Upper lobe of left lung (tissue), 6 donors: ENCODE measurements around the gene SCAF11. TPM values are rescaled to one million over a fixed set of nuclear protein-coding genes. Genes with fewer than 3 reads are reported as not detected.

Experiments
- ATAC-seq, 2 donors: fragments of 200-7000 bp; cut with Tn5 transposase; one replicate each; pipeline ENCODE4 v1.9.1; 2022; ENCODE audit warnings: mild to moderate bottlenecking in 2 of 2, moderate library complexity in 2 of 2; ENCODE audit not compliant: low FRiP score in 2 of 2
- DNase-seq, 2 donors: peaks; one replicate each; pipeline ENCODE4 v3.0.0-alpha.2; 2019 to 2020
- H3K27ac ChIP-seq, 4 donors: fragments of 200-600 bp; sonication (generic); one replicate each; pipeline ENCODE4 v1.5.1; 2016 to 2019
- H3K27me3 ChIP-seq, 4 donors: fragments of 200-600 bp; sonication (generic); one replicate each; pipeline ENCODE4 v1.5.1; 2017 to 2019
- H3K36me3 ChIP-seq, 4 donors: fragments of 200-600 bp; sonication (generic); one replicate each; pipeline ENCODE4 v1.5.1; 2016 to 2019
- H3K4me1 ChIP-seq, 4 donors: fragments of 200-600 bp; sonication (generic); one replicate each; pipeline ENCODE4 v1.5.1; 2018 to 2019
- H3K4me3 ChIP-seq, 4 donors: fragments of 200-600 bp; sonication (generic); one replicate each; pipeline ENCODE4 v1.5.1; 2017 to 2019; ENCODE audit warnings: mild to moderate bottlenecking in 2 of 4, moderate library complexity in 1 of 4
- H3K9me3 ChIP-seq, 4 donors: fragments of 200-600 bp; sonication (generic); one replicate each; pipeline ENCODE4 v1.5.1; 2018 to 2019
- CTCF ChIP-seq, 6 experiments: fragments of 450-650 bp in 4 of 6; fragments of 200-600 bp in 2 of 6; sonication (generic) in 2 of 6; IDR thresholded peaks; one replicate each; pipeline ENCODE4 v1.5.1; 2016 to 2019; ENCODE audit warnings: antibody characterized with exemption in 6 of 6
- EP300 ChIP-seq, 4 donors: sonication (generic); formaldehyde crosslinking; IDR thresholded peaks; one replicate each; pipeline ENCODE4 v1.5.1; 2017; ENCODE audit warnings: antibody characterized with exemption in 4 of 4, control low read depth in 2 of 4
- POLR2A ChIP-seq, 4 donors: fragments of 450-650 bp; IDR thresholded peaks; one replicate each; pipeline ENCODE4 v1.5.1; 2016 to 2017; ENCODE audit warnings: antibody characterized with exemption in 4 of 4, mild to moderate bottlenecking in 2 of 4
- POLR2AphosphoS5 ChIP-seq, 2 donors: sonication (generic); formaldehyde crosslinking; IDR thresholded peaks; one replicate each; pipeline ENCODE4 v1.5.1; 2017; ENCODE audit warnings: antibody characterized with exemption in 2 of 2
- WGBS, 2 donors: methylation state at CpG; one replicate each; pipeline ENCODE4 v1.1.5; 2017 to 2018; 5-methylcytosine and 5-hydroxymethylcytosine counted together
- total RNA-seq, 6 donors: library from RNA; depleted of rRNA in 4 of 6; stranded (reverse); fragments of >200 nt in 4 of 6; gene quantifications; one replicate each; pipeline versions ENCODE4 v1.1.0 to v1.2.1, GENCODE V29; 2016 to 2021
- donor health status: DM: no; HTN: no; CAD: no; lungs with moderate emphysema.
- donor health status: DM: no; HTN: yes; CAD: no; lungs with severe emphysema.

Gene SCAF11
- total RNA-seq, 6 donors from 2014 or later = 98.5 to 264 (median 109) TPM

GRCh38 chr12:45991284-45992249, 1.2 kb upstream of the SCAF11 start:
- no peaks in the 10 kb centered on the region for H3K27me3 ChIP-seq
- H3K4me1 ChIP-seq = peaks cover 23 to 34% (median 30%) of the 10 kb centered on the region in 4 donors
- DNase-seq = peak; percentile 82 to 94
- H3K4me3 ChIP-seq = peak overlapping the region; percentile 32 to 87 (median 66)
- 1% methylated on average over 43 to 71 of the region's 71 CpGs for WGBS, 2 donors
- peak overlapping the region; percentile 98 to 100 (median 98) for H3K27ac ChIP-seq
- ATAC-seq = peak; percentile 62 to 75
- H3K9me3 ChIP-seq = no peaks in the 10 kb centered on the region
- TF ChIP-seq POLR2A (IDR thresholded peaks at IDR 0.05) (peak in 3 of 4 donors; percentile 70 to 88 (median 83)), POLR2AphosphoS5 (IDR thresholded peaks at IDR 0.05) (peak; percentile 71 to 82), CTCF (IDR thresholded peaks at IDR 0.05) (no peak), EP300 (IDR thresholded peaks at IDR 0.05) (peak in 1 of 4 donors; percentile 10)
- no peaks in the 10 kb centered on the region for H3K36me3 ChIP-seq

- Histone ChIP-seq H3K4me1 (peaks cover 33 to 41% (median 37%) of the 10 kb centered on the region in 4 donors), H3K4me3 (peak overlapping the region; percentile 55 to 87 (median 74)), H3K9me3 (no peaks in the 10 kb centered on the region), H3K27me3 (no peaks in the 10 kb centered on the region), H3K36me3 (no peaks in the 10 kb centered on the region), H3K27ac (peak overlapping the region; percentile 98 to 100 (median 98))
- DNase-seq (peak; percentile 78 to 93), ATAC-seq (peak; percentile 55 to 63)
- WGBS, 2 donors = 0 to 3% methylated on average over 8 to 46 of the region's 71 CpGs
- TF ChIP-seq EP300 (IDR thresholded peaks at IDR 0.05) = no peak
- peak in 2 of 4 donors; percentile 14 to 40 for TF ChIP-seq POLR2A (IDR thresholded peaks at IDR 0.05)
- peak; percentile 9 to 59 for TF ChIP-seq POLR2AphosphoS5 (IDR thresholded peaks at IDR 0.05)
These were observed 480 bp downstream of the SCAF11 start for GRCh38 chr12:45989721-45990467.

DNA sequence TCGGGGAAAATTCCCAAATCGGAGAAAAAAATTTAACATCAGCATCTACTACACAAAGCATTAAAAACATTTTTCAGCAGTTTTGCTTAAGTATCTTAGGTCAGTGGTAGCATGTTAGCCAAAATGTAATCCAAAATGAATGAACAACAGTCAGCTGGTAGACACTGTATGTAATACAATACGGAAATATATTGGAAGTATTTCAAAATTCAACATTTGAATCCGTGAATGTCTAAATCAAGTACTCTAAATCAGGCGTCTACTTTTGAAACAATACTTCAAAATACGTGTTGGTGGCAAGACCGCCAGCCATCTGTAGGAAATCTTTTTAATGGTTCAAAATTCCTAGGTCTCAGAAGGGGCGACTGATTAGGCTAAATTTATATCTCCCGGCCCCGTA, 1.1 kb downstream of the SCAF11 start:
- DNase-seq (no peak), ATAC-seq (no peak)
- Histone ChIP-seq H3K4me3 (peak overlapping the region; percentile 55 to 87 (median 74)), H3K27me3 (no peaks in the 10 kb centered on the region), H3K9me3 (no peaks in the 10 kb centered on the region), H3K36me3 (no peaks in the 10 kb centered on the region), H3K27ac (peak overlapping the region; percentile 98 to 100 (median 98)), H3K4me1 (peaks cover 39 to 45% (median 41%) of the 10 kb centered on the region in 4 donors)
- WGBS, 2 donors = 4 to 5% methylated on average over 10 of the region's 10 CpGs
- TF ChIP-seq CTCF (IDR thresholded peaks at IDR 0.05) (no peak), POLR2A (IDR thresholded peaks at IDR 0.05) (no peak), POLR2AphosphoS5 (IDR thresholded peaks at IDR 0.05) (no peak), EP300 (IDR thresholded peaks at IDR 0.05) (no peak)

GRCh38 chr12:45988264-45988663, 2.1 kb downstream of the SCAF11 start:
- no peak for ATAC-seq
- TF ChIP-seq EP300 (IDR thresholded peaks at IDR 0.05) = no peak
- TF ChIP-seq CTCF (IDR thresholded peaks at IDR 0.05) = no peak
- TF ChIP-seq POLR2A (IDR thresholded peaks at IDR 0.05) = no peak
- no peak for TF ChIP-seq POLR2AphosphoS5 (IDR thresholded peaks at IDR 0.05)
- H3K36me3 ChIP-seq = no peaks in the 10 kb centered on the region
- H3K9me3 ChIP-seq = no peaks in the 10 kb centered on the region
- H3K27ac ChIP-seq = peak overlapping the region in 2 of 4 donors; percentile 98 to 99
- H3K4me1 ChIP-seq = peaks cover 45 to 48% (median 46%) of the 10 kb centered on the region in 4 donors
- H3K4me3 ChIP-seq = peak overlapping the region in 1 of 4 donors; percentile 76
- no peaks in the 10 kb centered on the region for H3K27me3 ChIP-seq
- 46 to 58% methylated on average over 3 of the region's 3 CpGs for WGBS, 2 donors
- DNase-seq = no peak

DNA sequence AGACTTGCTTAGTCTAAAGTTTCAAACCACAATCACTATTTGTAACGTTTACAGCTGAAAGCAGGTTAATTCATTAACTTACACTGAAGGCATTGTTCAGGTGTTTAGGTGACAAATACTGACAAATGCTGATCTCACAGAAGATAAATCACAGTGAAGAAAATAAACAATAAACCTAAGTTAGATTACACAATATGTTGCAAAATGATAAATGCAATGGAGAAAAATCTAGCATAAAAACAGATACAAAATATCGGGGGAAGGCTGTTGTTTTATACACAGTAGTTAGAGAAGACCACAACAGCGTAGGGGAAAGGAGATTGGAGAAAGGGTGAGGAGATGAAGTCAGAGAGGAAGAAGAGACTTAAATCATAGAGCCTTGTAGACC, 3.0 kb downstream of the SCAF11 start:
- no peaks in the 10 kb centered on the region for H3K27me3 ChIP-seq
- TF ChIP-seq POLR2A (IDR thresholded peaks at IDR 0.05) (no peak), POLR2AphosphoS5 (IDR thresholded peaks at IDR 0.05) (no peak), EP300 (IDR thresholded peaks at IDR 0.05) (no peak), CTCF (IDR thresholded peaks at IDR 0.05) (no peak)
- H3K9me3 ChIP-seq = no peaks in the 10 kb centered on the region
- peaks cover 42 to 50% (median 44%) of the 10 kb centered on the region in 4 donors for H3K4me1 ChIP-seq
- DNase-seq = no peak
- H3K27ac ChIP-seq = no peak overlapping the region
- no peaks in the 10 kb centered on the region for H3K36me3 ChIP-seq
- no peak overlapping the region for H3K4me3 ChIP-seq
- no peak for ATAC-seq
- WGBS, 2 donors = 64 to 66% methylated on average over 3 of the region's 3 CpGs
